GM15510 (cell line): ENCODE results near the gene NPY4R2.
"Not testable (repeated sequence)": the region's sequence is repeated elsewhere in the genome, so short reads cannot be mapped to it uniquely, and the experiment has no call there.

Experiments used
- POLR2A ChIP-seq: IDR thresholded peaks from 3 replicates; pipeline ENCODE4 v1.6.1; 2011; ENCODE audit warnings: borderline replicate concordance; ENCODE audit not compliant: insufficient read length; ENCODE audit errors: extremely low read depth

Gene NPY4R2

GRCh38 chr10:47918475-47918874 lies at the start of gene NPY4R2:
TSS of gene NPY4R2 (plus strand) at chr10:47918662. CDS start at chr10:47921988, 3,326 bp downstream.
- not testable (repeated sequence) for TF ChIP-seq POLR2A
